Psoas muscle (tissue), 8 donors: Measurements from ENCODE around the gene USP17L25. TPM values are rescaled to one million over a fixed set of nuclear protein-coding genes. Genes with fewer than 3 reads are reported as not detected.
"Not testable (repeated sequence)": the region's sequence is repeated elsewhere in the genome, so short reads cannot be mapped to it uniquely, and the experiment has no call there.

ENCODE experiments used
- ATAC-seq, 4 donors: fragments of 200-7000 bp; cut with Tn5 transposase; one replicate each; pipeline ENCODE4 v1.9.1; 2020; ENCODE audit warnings: moderate library complexity in 3 of 4, mild to moderate bottlenecking in 2 of 4
- DNase-seq, 2 donors: peaks; one replicate each; pipeline ENCODE4 v3.0.0-alpha.2; 2020
- H3K27ac ChIP-seq: fragments of 200-600 bp; one replicate; pipeline ENCODE4 v1.8.0; 2022
- H3K27me3 ChIP-seq, 3 donors: fragments of 200-600 bp in 1 of 3; one replicate each; pipeline versions ENCODE4 v1.6.1 to v1.8.0; 2013 to 2022; ENCODE audit warnings: low read length in 2 of 3, mild to moderate bottlenecking in 2 of 3, moderate library complexity in 1 of 3; ENCODE audit not compliant: insufficient read depth in 3 of 3
- H3K36me3 ChIP-seq, 2 donors: fragments of 200-600 bp in 1 of 2; one replicate each; pipeline versions ENCODE4 v1.6.1 to v1.8.0; 2013 to 2022; ENCODE audit warnings: low read depth in 1 of 2, mild to moderate bottlenecking in 1 of 2, moderate library complexity in 1 of 2; ENCODE audit not compliant: insufficient read depth in 1 of 2
- H3K4me1 ChIP-seq: fragments of 200-600 bp; one replicate; pipeline ENCODE4 v1.8.0; 2022
- H3K4me3 ChIP-seq: fragments of 200-600 bp; one replicate; pipeline ENCODE4 v1.8.0; 2022; ENCODE audit warnings: mild to moderate bottlenecking
- H3K9me3 ChIP-seq: fragments of 200-600 bp; one replicate; pipeline ENCODE4 v1.8.0; 2022
- WGBS, 3 donors: extraction: QIAGEN DNeasy Blood & Tissue Kit; methylation state at CpG; one replicate each; pipeline versions ENCODE4 v1.1.6 to v1.1.7; 2013; 5-methylcytosine and 5-hydroxymethylcytosine counted together
- intact Hi-C, 2 donors: fragments of 100-400 bp; cut with DNase I; formaldehyde crosslinking; loops; one replicate each; pipeline versions ENCODE4 v1.11.0 to v1.14.2; 2022
- long read RNA-seq, 2 donors: library from polyadenylated mRNA; unstranded; transcript quantifications; one replicate each; pipeline ENCODE4 v2.0.0, GENCODE V29; 2021
- polyA plus RNA-seq, 3 donors: library from polyadenylated mRNA; stranded (reverse); fragments of 200-250 nt; gene quantifications; one replicate each; pipeline ENCODE4 v1.2.3, GENCODE V29; 2013
- total RNA-seq, 4 donors: library from RNA; stranded (reverse); fragmentation: NEBNext Ultra II Directional in 2 of 4; extraction: Animal tissue kit (Norgen Biotek cat#: 25700) in 2 of 4; gene quantifications; one replicate each; pipeline versions ENCODE4 v1.2.1 to v1.2.4, GENCODE V29; 2021 to 2023
- donor health status: healthy with polysubstance abuse.
- donor health status: DM: no; HTN: no; CAD: no; lungs with moderate emphysema.
- donor health status: Bipolar disorder and iron deficiency.
- donor health status: healthy.
- donor health status: DM: yes; HTN: yes; CAD: no.
- donor health status: DM: no; HTN: no; CAD: no.
- donor health status: DM: no; HTN: no; CAD: no.
- donor health status: DM: yes; HTN: yes; CAD: no.

The USP17L25 gene, protein sequence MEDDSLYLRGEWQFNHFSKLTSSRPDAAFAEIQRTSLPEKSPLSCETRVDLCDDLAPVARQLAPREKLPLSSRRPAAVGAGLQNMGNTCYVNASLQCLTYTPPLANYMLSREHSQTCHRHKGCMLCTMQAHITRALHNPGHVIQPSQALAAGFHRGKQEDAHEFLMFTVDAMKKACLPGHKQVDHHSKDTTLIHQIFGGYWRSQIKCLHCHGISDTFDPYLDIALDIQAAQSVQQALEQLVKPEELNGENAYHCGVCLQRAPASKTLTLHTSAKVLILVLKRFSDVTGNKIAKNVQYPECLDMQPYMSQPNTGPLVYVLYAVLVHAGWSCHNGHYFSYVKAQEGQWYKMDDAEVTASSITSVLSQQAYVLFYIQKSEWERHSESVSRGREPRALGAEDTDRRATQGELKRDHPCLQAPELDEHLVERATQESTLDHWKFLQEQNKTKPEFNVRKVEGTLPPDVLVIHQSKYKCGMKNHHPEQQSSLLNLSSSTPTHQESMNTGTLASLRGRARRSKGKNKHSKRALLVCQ
- total RNA-seq (not detected), polyA plus RNA-seq (not detected)
- long read RNA-seq, donor 1 = 0 reads
- long read RNA-seq, donor 2 = 0 reads

DNA sequence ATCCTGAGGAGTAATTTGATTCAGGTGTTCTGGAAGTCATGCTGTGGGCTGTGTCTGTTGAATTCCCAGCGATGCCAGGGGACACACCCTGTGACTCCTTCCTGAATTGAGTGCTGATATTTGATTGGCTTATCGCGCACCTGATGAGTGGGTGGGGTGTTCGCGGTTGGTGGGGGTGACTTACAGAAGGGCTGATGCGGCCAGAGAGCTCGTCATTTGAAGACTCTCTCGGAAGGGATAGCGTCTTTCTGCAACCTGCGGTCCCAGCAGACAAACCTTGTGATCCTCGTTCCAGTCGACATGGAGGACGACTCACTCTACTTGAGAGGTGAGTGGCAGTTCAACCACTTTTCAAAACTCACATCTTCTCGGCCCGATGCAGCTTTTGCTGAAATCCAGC, at the start of gene USP17L25:
Gene USP17L25, plus strand, starts transcription at position 301 of the 400 bp plus-strand sequence. Its CDS starts 0 bp downstream, at position 301.
- ATAC-seq, H3K27me3 ChIP-seq, intact Hi-C loops, H3K36me3 ChIP-seq, H3K4me3 ChIP-seq, H3K9me3 ChIP-seq, H3K4me1 ChIP-seq, H3K27ac ChIP-seq, DNase-seq: not testable (repeated sequence)
- WGBS, 3 donors = no CpG with 5 or more reads among the region's 15 CpGs

- H3K4me3 ChIP-seq, DNase-seq, H3K36me3 ChIP-seq, H3K9me3 ChIP-seq, H3K4me1 ChIP-seq, H3K27me3 ChIP-seq, intact Hi-C loops, ATAC-seq, H3K27ac ChIP-seq: not testable (repeated sequence)
- WGBS, 3 donors = 90 to 100% (median 94%) methylated on average over 1 of the region's 13 CpGs
These were observed 5.5 kb upstream of the USP17L25 start for GRCh38 chr4:9324191-9324590.

DNA sequence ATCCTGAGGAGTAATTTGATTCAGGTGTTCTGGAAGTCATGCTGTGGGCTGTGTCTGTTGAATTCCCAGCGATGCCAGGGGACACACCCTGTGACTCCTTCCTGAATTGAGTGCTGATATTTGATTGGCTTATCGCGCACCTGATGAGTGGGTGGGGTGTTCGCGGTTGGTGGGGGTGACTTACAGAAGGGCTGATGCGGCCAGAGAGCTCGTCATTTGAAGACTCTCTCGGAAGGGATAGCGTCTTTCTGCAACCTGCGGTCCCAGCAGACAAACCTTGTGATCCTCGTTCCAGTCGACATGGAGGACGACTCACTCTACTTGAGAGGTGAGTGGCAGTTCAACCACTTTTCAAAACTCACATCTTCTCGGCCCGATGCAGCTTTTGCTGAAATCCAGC, 4.8 kb upstream of the USP17L25 start, which contains the start of gene USP17L24:
Gene USP17L24, plus strand, starts transcription at position 301 of the 400 bp plus-strand sequence. Its CDS starts 0 bp downstream, at position 301.
- intact Hi-C loops, ATAC-seq: not testable (repeated sequence)

GRCh38 chr4:9334358-9334757, 4.6 kb downstream of the USP17L25 start, which contains the start of gene USP17L26:
Gene USP17L26, plus strand, starts transcription at chr4:9334658. Its CDS starts 0 bp downstream, at chr4:9334658.
- DNase-seq, H3K9me3 ChIP-seq, intact Hi-C loops, H3K27ac ChIP-seq, ATAC-seq, H3K4me1 ChIP-seq, H3K4me3 ChIP-seq, H3K36me3 ChIP-seq, H3K27me3 ChIP-seq: not testable (repeated sequence)
- WGBS, 3 donors = 83% methylated on average over 9 of the region's 15 CpGs; no CpG with 5 or more reads in 2 of the 3 donors

More for the DNA sequence above, 4.8 kb upstream of the USP17L25 start, which contains the start of gene USP17L24:
- DNase-seq, H3K27me3 ChIP-seq, H3K27ac ChIP-seq, H3K9me3 ChIP-seq, H3K4me1 ChIP-seq, H3K4me3 ChIP-seq, H3K36me3 ChIP-seq: not testable (repeated sequence)
- WGBS, 3 donors = no CpG with 5 or more reads among the region's 15 CpGs

DNA sequence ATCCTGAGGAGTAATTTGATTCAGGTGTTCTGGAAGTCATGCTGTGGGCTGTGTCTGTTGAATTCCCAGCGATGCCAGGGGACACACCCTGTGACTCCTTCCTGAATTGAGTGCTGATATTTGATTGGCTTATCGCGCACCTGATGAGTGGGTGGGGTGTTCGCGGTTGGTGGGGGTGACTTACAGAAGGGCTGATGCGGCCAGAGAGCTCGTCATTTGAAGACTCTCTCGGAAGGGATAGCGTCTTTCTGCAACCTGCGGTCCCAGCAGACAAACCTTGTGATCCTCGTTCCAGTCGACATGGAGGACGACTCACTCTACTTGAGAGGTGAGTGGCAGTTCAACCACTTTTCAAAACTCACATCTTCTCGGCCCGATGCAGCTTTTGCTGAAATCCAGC, 9.4 kb downstream of the USP17L25 start, which contains the start of gene USP17L5:
Gene USP17L5, plus strand, starts transcription at position 301 of the 400 bp plus-strand sequence. Its CDS starts 0 bp downstream, at position 301.
- H3K27ac ChIP-seq = not testable (repeated sequence)

GRCh38 chr4:9343848-9344247, 14.1 kb downstream of the USP17L25 start, which contains the start of gene USP17L27:
Gene USP17L27, plus strand, starts transcription at chr4:9344148. Its CDS starts 0 bp downstream, at chr4:9344148.
- H3K36me3 ChIP-seq, H3K27me3 ChIP-seq, ATAC-seq, H3K27ac ChIP-seq, H3K4me1 ChIP-seq, H3K9me3 ChIP-seq, DNase-seq, intact Hi-C loops, H3K4me3 ChIP-seq: not testable (repeated sequence)
- no CpG with 5 or more reads among the region's 15 CpGs for WGBS, 3 donors

More for the DNA sequence above, 9.4 kb downstream of the USP17L25 start, which contains the start of gene USP17L5:
- H3K4me3 ChIP-seq, H3K36me3 ChIP-seq, H3K27me3 ChIP-seq, DNase-seq, ATAC-seq, H3K4me1 ChIP-seq, H3K9me3 ChIP-seq, intact Hi-C loops: not testable (repeated sequence)
- WGBS, 3 donors = no CpG with 5 or more reads among the region's 15 CpGs

GRCh38 chr4:9348593-9348992, 18.9 kb downstream of the USP17L25 start, which contains the start of gene USP17L28:
Gene USP17L28, plus strand, starts transcription at chr4:9348893. Its CDS starts 0 bp downstream, at chr4:9348893.
- H3K4me3 ChIP-seq, intact Hi-C loops, H3K4me1 ChIP-seq, H3K9me3 ChIP-seq, H3K36me3 ChIP-seq, ATAC-seq, DNase-seq, H3K27ac ChIP-seq, H3K27me3 ChIP-seq: not testable (repeated sequence)
- no CpG with 5 or more reads among the region's 15 CpGs for WGBS, 3 donors

DNA sequence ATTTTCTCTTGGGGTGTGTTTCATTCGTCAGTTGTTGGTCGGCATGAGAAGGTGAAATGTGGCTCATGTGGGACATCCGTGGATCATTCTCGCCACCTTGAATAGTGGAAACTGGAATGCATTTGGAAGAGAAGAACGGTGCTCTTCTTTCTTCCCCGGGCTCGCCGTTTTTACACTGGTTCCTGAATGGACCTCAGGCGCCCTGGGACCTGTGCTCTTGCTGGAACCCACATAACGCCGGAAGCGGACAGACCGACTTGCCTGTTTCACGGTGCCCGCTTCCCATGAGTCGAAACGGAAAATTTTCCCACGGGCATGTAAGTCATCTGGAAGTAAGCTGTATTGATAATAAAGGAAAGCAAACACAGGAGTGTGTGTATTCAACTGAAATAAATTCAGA, 21.2 kb downstream of the USP17L25 start:
- H3K27ac ChIP-seq, intact Hi-C loops, H3K4me3 ChIP-seq, H3K9me3 ChIP-seq, DNase-seq, ATAC-seq, H3K36me3 ChIP-seq, H3K27me3 ChIP-seq, H3K4me1 ChIP-seq: not testable (repeated sequence)
- WGBS, 3 donors = 93 to 94% methylated on average over 12 to 13 of the region's 18 CpGs; no CpG with 5 or more reads in 1 of the 3 donors

- ATAC-seq, DNase-seq, H3K27ac ChIP-seq, H3K4me1 ChIP-seq, H3K4me3 ChIP-seq, H3K9me3 ChIP-seq, intact Hi-C loops, H3K36me3 ChIP-seq, H3K27me3 ChIP-seq: not testable (repeated sequence)
- no CpG with 5 or more reads among the region's 15 CpGs for WGBS, 3 donors
These were observed 23.6 kb downstream of the USP17L25 start, which contains the start of gene USP17L29 for GRCh38 chr4:9353338-9353737. Gene USP17L29, plus strand, starts transcription at chr4:9353638. Its CDS starts 0 bp downstream, at chr4:9353638.

DNA sequence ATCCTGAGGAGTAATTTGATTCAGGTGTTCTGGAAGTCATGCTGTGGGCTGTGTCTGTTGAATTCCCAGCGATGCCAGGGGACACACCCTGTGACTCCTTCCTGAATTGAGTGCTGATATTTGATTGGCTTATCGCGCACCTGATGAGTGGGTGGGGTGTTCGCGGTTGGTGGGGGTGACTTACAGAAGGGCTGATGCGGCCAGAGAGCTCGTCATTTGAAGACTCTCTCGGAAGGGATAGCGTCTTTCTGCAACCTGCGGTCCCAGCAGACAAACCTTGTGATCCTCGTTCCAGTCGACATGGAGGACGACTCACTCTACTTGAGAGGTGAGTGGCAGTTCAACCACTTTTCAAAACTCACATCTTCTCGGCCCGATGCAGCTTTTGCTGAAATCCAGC, 33.1 kb downstream of the USP17L25 start, which contains the start of gene USP17L30:
Gene USP17L30, plus strand, starts transcription at position 301 of the 400 bp plus-strand sequence. Its CDS starts 0 bp downstream, at position 301.
- H3K27ac ChIP-seq, DNase-seq, H3K36me3 ChIP-seq, ATAC-seq, intact Hi-C loops, H3K27me3 ChIP-seq, H3K4me1 ChIP-seq, H3K9me3 ChIP-seq, H3K4me3 ChIP-seq: not testable (repeated sequence)
- no CpG with 5 or more reads among the region's 15 CpGs for whole genome bisulfite sequencing, 3 donors
